Mesenchymal stem cell (in vitro differentiated cells and primary cell): ENCODE data around the gene WWOX.

Source experiments
- DNase-seq: peaks from one replicate; pipeline ENCODE4 v3.0.0-alpha.2; 2013
- H2AFZ ChIP-seq: one replicate; pipeline ENCODE4 v1.6.1; 2013; ENCODE audit warnings: low read depth, mild to moderate bottlenecking, control low read depth, inconsistent platforms, low read length, moderate library complexity
- H2AK5ac ChIP-seq: 2 replicates; pipeline ENCODE4 v1.6.1; 2013; ENCODE audit warnings: low read length, moderate library complexity, mild to moderate bottlenecking, inconsistent platforms; ENCODE audit not compliant: severe bottlenecking
- H2BK120ac ChIP-seq: one replicate; pipeline ENCODE4 v1.6.1; 2013; ENCODE audit warnings: low read depth, mild to moderate bottlenecking, inconsistent platforms, low read length, moderate library complexity
- H2BK12ac ChIP-seq, 2 experiments: one replicate each; pipeline ENCODE4 v1.6.1; 2013; ENCODE audit warnings: inconsistent platforms in 2 of 2, low read length in 2 of 2, mild to moderate bottlenecking in 2 of 2, moderate library complexity in 2 of 2, control low read depth in 1 of 2
- H2BK15ac ChIP-seq: one replicate; pipeline ENCODE4 v1.6.1; 2013; ENCODE audit warnings: mild to moderate bottlenecking, low read depth, inconsistent platforms; ENCODE audit not compliant: poor library complexity, severe bottlenecking
- H2BK5ac ChIP-seq: 2 replicates; pipeline ENCODE4 v1.6.1; 2013; ENCODE audit warnings: low read depth, mild to moderate bottlenecking, low read length, control low read depth, inconsistent platforms; ENCODE audit not compliant: poor library complexity, severe bottlenecking
- H3K14ac ChIP-seq, 2 experiments: one replicate each; pipeline ENCODE4 v1.6.1; 2013; ENCODE audit warnings: inconsistent platforms in 2 of 2, low read length in 2 of 2, control low read depth in 1 of 2, mild to moderate bottlenecking in 1 of 2, moderate library complexity in 1 of 2
- H3K18ac ChIP-seq, 2 experiments: one replicate each; pipeline ENCODE4 v1.6.1; 2013; ENCODE audit warnings: inconsistent platforms in 2 of 2, low read length in 2 of 2, control low read depth in 1 of 2, low read depth in 1 of 2, mild to moderate bottlenecking in 1 of 2
- H3K23ac ChIP-seq, 2 experiments: one replicate each; pipeline ENCODE4 v1.6.1; 2013; ENCODE audit warnings: inconsistent platforms in 2 of 2, low read length in 2 of 2, mild to moderate bottlenecking in 2 of 2, moderate library complexity in 2 of 2, control low read depth in 1 of 2
- H3K27ac ChIP-seq: 2 replicates; pipeline ENCODE4 v1.5.1; 2013; ENCODE audit warnings: mild to moderate bottlenecking, moderate library complexity, low read length, control low read depth, inconsistent platforms; ENCODE audit not compliant: poor library complexity, severe bottlenecking
- H3K27me3 ChIP-seq, 2 experiments: 2 replicates each; pipeline versions ENCODE4 v1.6.1 to v1.7.0; 2013; ENCODE audit warnings: low read length in 2 of 2, mild to moderate bottlenecking in 2 of 2, moderate library complexity in 2 of 2, control low read depth in 1 of 2, inconsistent platforms in 1 of 2; ENCODE audit not compliant: control insufficient read depth in 1 of 2, insufficient read depth in 1 of 2
- H3K36me3 ChIP-seq, 2 experiments: 2 replicates each; pipeline versions ENCODE4 v1.6.1 to v1.7.0; 2013; ENCODE audit warnings: low read length in 2 of 2, control low read depth in 1 of 2, inconsistent platforms in 1 of 2, low read depth in 1 of 2, mild to moderate bottlenecking in 1 of 2; ENCODE audit not compliant: insufficient read depth in 2 of 2, control insufficient read depth in 1 of 2
- H3K4ac ChIP-seq, 2 experiments: one replicate each; pipeline ENCODE4 v1.6.1; 2013; ENCODE audit warnings: inconsistent platforms in 2 of 2, low read length in 2 of 2, mild to moderate bottlenecking in 2 of 2, moderate library complexity in 2 of 2, control low read depth in 1 of 2, low read depth in 1 of 2
- H3K4me1 ChIP-seq: 2 replicates; pipeline ENCODE4 v1.6.1; 2013; ENCODE audit warnings: low read depth, low read length, control low read depth; ENCODE audit not compliant: control insufficient read depth, insufficient read depth
- H3K4me2 ChIP-seq: 2 replicates; pipeline ENCODE4 v1.6.1; 2013; ENCODE audit warnings: low read length, mild to moderate bottlenecking, inconsistent platforms; ENCODE audit not compliant: poor library complexity, severe bottlenecking
- H3K4me3 ChIP-seq, 2 experiments: 2 replicates each; pipeline versions ENCODE4 v1.5.1 to v1.7.0; 2013; ENCODE audit warnings: low read length in 2 of 2, mild to moderate bottlenecking in 2 of 2, control low read depth in 1 of 2, low read depth in 1 of 2; ENCODE audit not compliant: insufficient read depth in 1 of 2
- H3K79me1 ChIP-seq: replicated peaks from 2 replicates; pipeline ENCODE4 v1.6.1; 2013; ENCODE audit warnings: mild to moderate bottlenecking, control low read depth, low read length, inconsistent platforms; ENCODE audit not compliant: poor library complexity, severe bottlenecking
- H3K9ac ChIP-seq: 2 replicates; pipeline ENCODE4 v1.7.0; 2013; ENCODE audit warnings: mild to moderate bottlenecking, low read length, moderate library complexity
- H3K9me3 ChIP-seq: 2 replicates; pipeline ENCODE4 v1.7.0; 2013; ENCODE audit warnings: mild to moderate bottlenecking, low read length; ENCODE audit not compliant: control insufficient read depth
- H4K8ac ChIP-seq: one replicate; pipeline ENCODE4 v1.6.1; 2013; ENCODE audit warnings: inconsistent platforms, mild to moderate bottlenecking, low read length, moderate library complexity
- H4K91ac ChIP-seq: one replicate; pipeline ENCODE4 v1.6.1; 2013; ENCODE audit warnings: mild to moderate bottlenecking, low read length, inconsistent platforms
- WGBS: methylation state at CpG from one replicate; pipeline ENCODE4 v1.1.7; 2013; ENCODE audit warnings: mixed read lengths; 5-methylcytosine and 5-hydroxymethylcytosine counted together

The WWOX gene

GRCh38 chr16:78706637-78707036 is 607.2 kb downstream of the WWOX start:
- H2AFZ ChIP-seq, result no peak overlapping the region
- no peak overlapping the region for H4K8ac ChIP-seq
- no peak overlapping the region for H2BK15ac ChIP-seq
- no peak overlapping the region for H3K23ac ChIP-seq
- 93% methylated on average over 6 of the region's 6 CpGs for WGBS
- no peak overlapping the region for H3K9ac ChIP-seq
- DNase-seq, result no peak
- H3K4me2 ChIP-seq, result no peak overlapping the region
- H3K9me3 ChIP-seq, result peaks cover 6% of the 10 kb centered on the region
- no peak overlapping the region for H2BK12ac ChIP-seq
- H2AK5ac ChIP-seq, result no peak overlapping the region
- H3K14ac ChIP-seq, result no peak overlapping the region
- no peak overlapping the region for H2BK5ac ChIP-seq
- no peaks in the 10 kb centered on the region for H3K27me3 ChIP-seq
- H3K4ac ChIP-seq, result no peak overlapping the region
- no peaks in the 10 kb centered on the region for H3K79me1 ChIP-seq
- H3K4me3 ChIP-seq, result no peak overlapping the region
- H3K4me1 ChIP-seq, result no peaks in the 10 kb centered on the region
- H3K36me3 ChIP-seq, result no peaks in the 10 kb centered on the region
- no peak overlapping the region for H2BK120ac ChIP-seq
- no peak overlapping the region for H3K18ac ChIP-seq
- H3K27ac ChIP-seq, result no peak overlapping the region
- H4K91ac ChIP-seq, result no peak overlapping the region

GRCh38 chr16:78709137-78709884 is 609.9 kb downstream of the WWOX start:
- DNase-seq, result no peak
- Histone ChIP-seq H3K14ac (no peak overlapping the region), H3K9me3 (peaks cover 6% of the 10 kb centered on the region), H2BK5ac (no peak overlapping the region), H2BK12ac (no peak overlapping the region), H3K4ac (peak overlapping the region in 1 of 2 experiments; percentile 41), H3K27ac (no peak overlapping the region), H3K9ac (no peak overlapping the region), H2AFZ (no peak overlapping the region), H2BK120ac (no peak overlapping the region), H3K4me1 (no peaks in the 10 kb centered on the region), H3K79me1 (no peaks in the 10 kb centered on the region), H3K36me3 (no peaks in the 10 kb centered on the region), H3K27me3 (no peaks in the 10 kb centered on the region), H3K23ac (no peak overlapping the region), H4K91ac (no peak overlapping the region), H3K4me3 (no peak overlapping the region), H3K4me2 (no peak overlapping the region), H2AK5ac (no peak overlapping the region), H4K8ac (no peak overlapping the region), H2BK15ac (no peak overlapping the region), H3K18ac (no peak overlapping the region)
- WGBS, result 77% methylated on average over 15 of the region's 15 CpGs

GRCh38 chr16:78715106-78715505 is 615.7 kb downstream of the WWOX start:
- no peak for DNase-seq
- whole genome bisulfite sequencing, result 100% methylated on average over 1 of the region's 3 CpGs
- no peak overlapping the region for H2BK5ac ChIP-seq

GRCh38 chr16:78715673-78716072 is 616.2 kb downstream of the WWOX start:
- H3K27me3 ChIP-seq, result no peaks in the 10 kb centered on the region
- DNase-seq, result no peak
- H2BK12ac ChIP-seq, result no peak overlapping the region
- H3K4me1 ChIP-seq, result no peaks in the 10 kb centered on the region
- no peak overlapping the region for H2AFZ ChIP-seq
- H2BK15ac ChIP-seq, result no peak overlapping the region
- H3K14ac ChIP-seq, result no peak overlapping the region
- no peaks in the 10 kb centered on the region for H3K9me3 ChIP-seq
- H3K18ac ChIP-seq, result no peak overlapping the region
- H3K79me1 ChIP-seq, result no peaks in the 10 kb centered on the region
- 82% methylated on average over 4 of the region's 4 CpGs for WGBS
- H4K8ac ChIP-seq, result no peak overlapping the region
- H3K4ac ChIP-seq, result no peak overlapping the region
- H2BK120ac ChIP-seq, result no peak overlapping the region
- H2BK5ac ChIP-seq, result no peak overlapping the region
- no peak overlapping the region for H2AK5ac ChIP-seq
- H3K9ac ChIP-seq, result no peak overlapping the region
- H3K4me2 ChIP-seq, result no peak overlapping the region
- H3K36me3 ChIP-seq, result no peaks in the 10 kb centered on the region
- no peak overlapping the region for H3K27ac ChIP-seq
- H3K4me3 ChIP-seq, result no peak overlapping the region
- no peak overlapping the region for H3K23ac ChIP-seq
- no peak overlapping the region for H4K91ac ChIP-seq

More at GRCh38 chr16:78715106-78715505, 615.7 kb downstream of the WWOX start:
- Histone ChIP-seq H3K4me2 (no peak overlapping the region), H3K18ac (no peak overlapping the region), H3K36me3 (no peaks in the 10 kb centered on the region), H3K9ac (no peak overlapping the region), H2BK120ac (no peak overlapping the region), H3K14ac (no peak overlapping the region), H2AK5ac (no peak overlapping the region), H3K79me1 (no peaks in the 10 kb centered on the region), H4K91ac (no peak overlapping the region), H4K8ac (no peak overlapping the region), H3K27ac (no peak overlapping the region), H3K4ac (no peak overlapping the region), H3K4me3 (no peak overlapping the region), H3K4me1 (no peaks in the 10 kb centered on the region), H2BK15ac (no peak overlapping the region), H2BK12ac (no peak overlapping the region), H3K27me3 (no peaks in the 10 kb centered on the region), H3K9me3 (no peaks in the 10 kb centered on the region), H3K23ac (no peak overlapping the region), H2AFZ (no peak overlapping the region)
